ENCODE data around the gene FAM32A. TPM values are rescaled to one million over a fixed set of nuclear protein-coding genes. Genes with fewer than 3 reads are reported as not detected.

The FAM32A gene
- total RNA-seq, 4 donors from 2014 or later, result 79.7 to 103 (median 90.2) TPM

- no peak for ATAC-seq (ENCODE audit: low FRiP score)
- no peak for TF ChIP-seq CTCF (IDR thresholded peaks at IDR 0.05)
- DNase-seq (ENCODE audit: low spot score), result no peak
Measured at GRCh38 chr19:16155128-16155527, 30.1 kb upstream of the FAM32A start.

GRCh38 chr19:16156904-16157303, 28.3 kb upstream of the FAM32A start:
- ATAC-seq (ENCODE audit: low FRiP score) (no peak), DNase-seq (ENCODE audit: low spot score) (no peak)
- TF ChIP-seq CTCF (IDR thresholded peaks at IDR 0.05), result no peak

- TF ChIP-seq CTCF (IDR thresholded peaks at IDR 0.05), result no peak
- no peak for ATAC-seq (ENCODE audit: low FRiP score)
- no peak for DNase-seq (ENCODE audit: low spot score)
Measured at GRCh38 chr19:16157601-16158000, 27.6 kb upstream of the FAM32A start.

- DNase-seq (ENCODE audit: low spot score), result no peak
- no peak for ATAC-seq (ENCODE audit: low FRiP score)
- TF ChIP-seq CTCF (IDR thresholded peaks at IDR 0.05), result no peak
Measured at GRCh38 chr19:16159655-16160054, 25.6 kb upstream of the FAM32A start.

GRCh38 chr19:16160445-16160942, 24.7 kb upstream of the FAM32A start:
- TF ChIP-seq CTCF (IDR thresholded peaks at IDR 0.05), result no peak
- DNase-seq (ENCODE audit: low spot score), result no peak
- no peak for ATAC-seq (ENCODE audit: low FRiP score)

- ATAC-seq (ENCODE audit: low FRiP score) (no peak), DNase-seq (ENCODE audit: low spot score) (no peak)
- no peak for TF ChIP-seq CTCF (IDR thresholded peaks at IDR 0.05)
Measured at GRCh38 chr19:16160943-16161560, 24.2 kb upstream of the FAM32A start.

GRCh38 chr19:16161840-16162239, 23.4 kb upstream of the FAM32A start:
- DNase-seq (ENCODE audit: low spot score) (no peak), ATAC-seq (ENCODE audit: low FRiP score) (no peak)
- TF ChIP-seq CTCF (IDR thresholded peaks at IDR 0.05), result no peak
